Measurements from ENCODE around the gene MRPS2.

DNA sequence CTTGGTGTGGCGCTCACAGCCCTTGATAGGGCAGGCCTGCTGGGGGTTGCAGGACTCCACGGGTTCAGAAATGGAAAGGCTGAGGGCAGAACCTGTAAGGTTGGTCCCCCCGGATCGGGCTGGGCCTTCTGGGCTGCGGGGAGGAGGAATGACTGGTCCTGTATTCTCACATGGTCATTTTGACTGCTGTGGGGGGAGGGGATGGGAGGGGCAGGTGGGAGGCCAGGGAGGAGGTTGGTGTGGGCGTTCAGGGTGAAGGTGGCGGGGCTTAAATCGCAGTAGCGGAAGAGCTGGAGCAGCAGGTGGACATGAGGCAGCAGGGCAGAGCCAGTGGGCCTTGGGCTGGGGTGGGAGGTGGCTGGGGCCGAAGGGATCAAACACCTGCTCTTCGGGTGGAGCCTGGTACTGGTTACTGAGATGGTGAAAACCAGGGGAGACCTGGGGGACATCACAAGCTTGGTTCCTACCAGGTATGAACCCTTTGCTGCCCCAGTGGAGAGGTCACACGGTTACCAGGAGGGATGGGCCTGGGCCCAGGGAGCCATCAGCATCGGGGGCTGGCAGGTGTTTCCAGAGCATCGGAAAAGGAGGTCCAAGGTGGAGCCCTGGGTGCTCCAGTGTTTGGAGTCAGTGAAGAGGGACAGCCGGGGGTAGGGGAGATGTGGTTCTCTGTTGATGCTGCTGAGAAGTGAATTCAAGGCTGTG, 1.8 kb downstream of the MRPS2 start:
- no peak for TF ChIP-seq CBX8 (IDR thresholded peaks at IDR 0.05)
- no peak for TF ChIP-seq EP300 (IDR thresholded peaks at IDR 0.05)

Measured in A549 (cell line).